Measurements from ENCODE around the gene TRIO. TPM values are rescaled to one million over a fixed set of nuclear protein-coding genes. Genes with fewer than 3 reads are reported as not detected.
A peak's percentile ranks its signal among the peaks of the same experiment; 100 is the strongest.

The TRIO gene
- total RNA-seq, 1 donor from 2014 or later: 148 TPM

GRCh38 chr5:14469551-14470377, 326.6 kb downstream of the TRIO start:
- ATAC-seq: no peak
- intact Hi-C loops (cut with DNase I): no loop called here

GRCh38 chr5:14471507-14471906, 328.4 kb downstream of the TRIO start:
- H3K4me3 ChIP-seq: no peak overlapping the region
- no peak overlapping the region for H3K27ac ChIP-seq
- no peaks in the 10 kb centered on the region for H3K4me1 ChIP-seq
- H3K9me3 ChIP-seq: no peaks in the 10 kb centered on the region
- DNase-seq: no peak
- TF ChIP-seq CTCF (IDR thresholded peaks at IDR 0.05): no peak
- intact Hi-C loops (cut with DNase I): no loop called here
- H3K36me3 ChIP-seq: peaks cover 78% of the 10 kb centered on the region
- H3K27me3 ChIP-seq: no peaks in the 10 kb centered on the region
- ATAC-seq: no peak

More at GRCh38 chr5:14469551-14470377, 326.6 kb downstream of the TRIO start:
- Histone ChIP-seq H3K36me3 (peaks cover 77% of the 10 kb centered on the region), H3K9me3 (no peaks in the 10 kb centered on the region), H3K27ac (no peak overlapping the region), H3K27me3 (no peaks in the 10 kb centered on the region), H3K4me1 (no peaks in the 10 kb centered on the region), H3K4me3 (no peak overlapping the region)
- no peak for DNase-seq
- TF ChIP-seq CTCF (IDR thresholded peaks at IDR 0.05): no peak

- ATAC-seq: no peak
- no peak overlapping the region for H3K27ac ChIP-seq
- H3K36me3 ChIP-seq: peaks cover 80% of the 10 kb centered on the region
- no peak for DNase-seq
- no peaks in the 10 kb centered on the region for H3K4me1 ChIP-seq
- intact Hi-C loops (cut with DNase I): no loop called here
- H3K9me3 ChIP-seq: no peaks in the 10 kb centered on the region
- TF ChIP-seq CTCF (IDR thresholded peaks at IDR 0.05): no peak
- no peak overlapping the region for H3K4me3 ChIP-seq
- H3K27me3 ChIP-seq: no peaks in the 10 kb centered on the region
Measured at GRCh38 chr5:14472986-14473567, 329.9 kb downstream of the TRIO start.

- ATAC-seq (peak; percentile 81), DNase-seq (no peak)
- intact Hi-C loops (cut with DNase I): no loop called here
- peaks cover 95% of the 10 kb centered on the region for H3K36me3 ChIP-seq
- no peaks in the 10 kb centered on the region for H3K4me1 ChIP-seq
- H3K27me3 ChIP-seq: no peaks in the 10 kb centered on the region
- H3K9me3 ChIP-seq: no peaks in the 10 kb centered on the region
- H3K4me3 ChIP-seq: no peak overlapping the region
- no peak overlapping the region for H3K27ac ChIP-seq
- no peak for TF ChIP-seq CTCF (IDR thresholded peaks at IDR 0.05)
Measured at GRCh38 chr5:14475045-14475444, 331.9 kb downstream of the TRIO start.

- no peak for ATAC-seq
- H3K27ac ChIP-seq: no peak overlapping the region
- H3K36me3 ChIP-seq: peaks cover 97% of the 10 kb centered on the region
- no peaks in the 10 kb centered on the region for H3K4me1 ChIP-seq
- no peak overlapping the region for H3K4me3 ChIP-seq
- intact Hi-C loops (cut with DNase I): no loop called here
- no peaks in the 10 kb centered on the region for H3K27me3 ChIP-seq
- no peaks in the 10 kb centered on the region for H3K9me3 ChIP-seq
- no peak for DNase-seq
- no peak for TF ChIP-seq CTCF (IDR thresholded peaks at IDR 0.05)
Measured at GRCh38 chr5:14476786-14477435, 333.8 kb downstream of the TRIO start.

All from upper lobe of right lung (tissue), 1 donor.